K562 (cell line): ENCODE measurements around the gene RNF17. TPM values are rescaled to one million over a fixed set of nuclear protein-coding genes. Genes with fewer than 3 reads are reported as not detected.

Experiments
- ARHGAP35 ChIP-seq: fragments of 450-650 bp; IDR thresholded peaks from 2 replicates; pipeline ENCODE4 v1.6.1; 2018; ENCODE audit not compliant: partially characterized antibody
- ARID1B ChIP-seq: fragments of 450-650 bp; IDR thresholded peaks from 2 replicates; pipeline ENCODE4 v1.6.1; 2016; ENCODE audit warnings: antibody characterized with exemption, mild to moderate bottlenecking, inconsistent platforms
- CEBPB ChIP-seq: fragments of 450-650 bp; IDR thresholded peaks from 2 replicates; pipeline ENCODE4 v1.6.1; 2016; ENCODE audit warnings: missing genetic modification characterization, missing compliant biosample characterization
- FOSL1 ChIP-seq: fragments of 200-800 bp; sonication (Bioruptor generic); conservative IDR thresholded peaks from 2 replicates; pipeline ENCODE4 v1.6.1; 2016; ENCODE audit warnings: missing genetic modification characterization, missing compliant biosample characterization
- FOXA1 ChIP-seq: fragments of 450-650 bp; IDR thresholded peaks from 2 replicates; pipeline ENCODE4 v1.6.1; 2016; ENCODE audit warnings: mild to moderate bottlenecking, borderline replicate concordance
- FOXM1 ChIP-seq, 2 experiments: fragments of 450-650 bp in 1 of 2; sonication (generic) in 1 of 2; formaldehyde crosslinking in 1 of 2; IDR thresholded peaks; 2 replicates each; pipeline versions ENCODE4 v1.6.1 to v1.9.0; 2017 to 2022; ENCODE audit warnings: low read depth in 2 of 2, mild to moderate bottlenecking in 2 of 2, missing genetic modification reagents in 1 of 2, moderate library complexity in 1 of 2
- HNRNPUL1 ChIP-seq: fragments of 200-400 bp; formaldehyde crosslinking; IDR thresholded peaks from 2 replicates; pipeline ENCODE4 v1.6.1; 2017; ENCODE audit warnings: low read length
- IFI16 ChIP-seq: fragments of 250-450 bp; sonication (Bioruptor Pico); IDR thresholded peaks from 2 replicates; pipeline ENCODE4 v2.1.2; 2022; ENCODE audit warnings: mild to moderate bottlenecking, inconsistent platforms
- KDM5B ChIP-seq: fragments of 200-600 bp; sonication (generic); IDR thresholded peaks from 2 replicates; pipeline ENCODE4 v1.6.1; 2012; ENCODE audit warnings: low read depth, mild to moderate bottlenecking, moderate library complexity, low read length, control low read depth, inconsistent platforms; ENCODE audit not compliant: insufficient replicate concordance
- MAFG ChIP-seq: fragments of 450-650 bp; conservative IDR thresholded peaks from 2 replicates; pipeline ENCODE4 v1.6.1; 2016; ENCODE audit warnings: missing genetic modification characterization, missing compliant biosample characterization
- NELFE ChIP-seq: IDR thresholded peaks from 2 replicates; pipeline ENCODE4 v1.6.1; 2011; ENCODE audit warnings: mild to moderate bottlenecking; ENCODE audit not compliant: insufficient read depth, insufficient read length
- NFE2 ChIP-seq: IDR thresholded peaks from 2 replicates; pipeline ENCODE4 v1.6.1; 2014; ENCODE audit warnings: antibody characterized with exemption, low read depth
- PTBP1 ChIP-seq: fragments of 200-400 bp; formaldehyde crosslinking; IDR thresholded peaks from 2 replicates; pipeline ENCODE4 v1.6.1; 2017; ENCODE audit warnings: low read depth, low read length
- RAD51 ChIP-seq: fragments of 450-650 bp; IDR thresholded peaks from 2 replicates; pipeline ENCODE4 v1.7.1; 2016; ENCODE audit warnings: low read depth, mild to moderate bottlenecking, borderline replicate concordance
- SMARCE1 ChIP-seq: fragments of 450-650 bp; IDR thresholded peaks from 2 replicates; pipeline ENCODE4 v1.7.1; 2016; ENCODE audit warnings: mild to moderate bottlenecking
- SNAPC5 ChIP-seq: fragments of 250-450 bp; sonication (Bioruptor Pico); IDR thresholded peaks from 2 replicates; pipeline ENCODE4 v1.8.0; 2021; ENCODE audit warnings: moderate library complexity, mild to moderate bottlenecking, inconsistent platforms
- SNIP1 ChIP-seq: fragments of 450-650 bp; IDR thresholded peaks from 2 replicates; pipeline ENCODE4 v1.7.1; 2017; ENCODE audit warnings: low read depth, mild to moderate bottlenecking
- YY1 ChIP-seq, 3 experiments: IDR thresholded peaks; 2 replicates each; pipeline ENCODE4 v1.6.1; 2011; ENCODE audit warnings: low read length in 2 of 3, mild to moderate bottlenecking in 2 of 3, moderate library complexity in 2 of 3, borderline replicate concordance in 1 of 3, control low read depth in 1 of 3, low read depth in 1 of 3; ENCODE audit not compliant: insufficient read depth in 3 of 3, insufficient replicate concordance in 2 of 3, control insufficient read depth in 1 of 3, insufficient read length in 1 of 3; ENCODE audit errors: extremely low read depth in 1 of 3
- ZBTB34 ChIP-seq: fragments of 250-450 bp; sonication (Bioruptor Pico); IDR thresholded peaks from 2 replicates; pipeline ENCODE4 v1.8.0; 2021; ENCODE audit warnings: mild to moderate bottlenecking, moderate library complexity
- ZNF143 ChIP-seq: sonication (generic); formaldehyde crosslinking; IDR thresholded peaks from 2 replicates; pipeline ENCODE4 v1.9.0; 2022; ENCODE audit warnings: mild to moderate bottlenecking, missing genetic modification reagents
- ZNF175 ChIP-seq: fragments of 200-800 bp; sonication (Bioruptor generic); IDR thresholded peaks from 2 replicates; pipeline ENCODE4 v1.6.1; 2016; ENCODE audit warnings: low read depth, mild to moderate bottlenecking, missing genetic modification characterization, missing compliant biosample characterization
- ZNF395 ChIP-seq: fragments of 200-800 bp; sonication (Bioruptor generic); IDR thresholded peaks from 2 replicates; pipeline ENCODE4 v1.6.1; 2017; ENCODE audit warnings: missing genetic modification characterization, missing compliant biosample characterization
- ZNF449 ChIP-seq: fragments of 250-450 bp; sonication (Bioruptor Pico); IDR thresholded peaks from 2 replicates; pipeline ENCODE4 v1.8.0; 2022; ENCODE audit warnings: moderate library complexity, mild to moderate bottlenecking, inconsistent platforms
- polyA plus RNA-seq, 8 experiments: library from polyadenylated mRNA; depleted of rRNA in 4 of 8; stranded (reverse) in 5 of 8; unstranded in 3 of 8; fragments of >200 nt; fragmentation: Nextera tagmentation in 2 of 8; fragmentation: Illumina TruSeq in 1 of 8; extraction: Ambion mirVana in 2 of 8; extraction: Trizol in 1 of 8; gene quantifications; 2 replicates each; pipeline versions ENCODE4 v1.2.1 to v1.2.3, GENCODE V29; 2011 to 2014; ENCODE audit warnings: inconsistent platforms in 1 of 8, missing spikeins in 1 of 8
- total RNA-seq, 7 experiments: library from RNA; depleted of rRNA in 6 of 7; stranded (reverse); fragments of >200 nt in 6 of 7; fragmentation: Illumina TruSeq in 2 of 7; extraction: Trizol in 2 of 7; gene quantifications; 2 replicates each; pipeline versions ENCODE4 v1.2.1 to v1.2.3, GENCODE V29; 2011 to 2021; ENCODE audit warnings: low replicate concordance in 1 of 7

The RNF17 gene
- total and polyA plus RNA-seq, 9 of the 15 experiments (the other 6 are each of a cell fraction or from before 2014, with no cell fraction given), result 0.11 to 0.90 (median 0.58) TPM

- no peak for TF ChIP-seq YY1 (IDR thresholded peaks at IDR 0.05; ENCODE audit: borderline replicate concordance in 1 of 3, control insufficient read depth in 1 of 3, extremely low read depth in 1 of 3, insufficient read depth in 3 of 3, insufficient read length in 1 of 3, insufficient replicate concordance in 2 of 3, low read depth in 1 of 3, low read length in 2 of 3)
- TF ChIP-seq ZNF175 (CRISPR knock-in tag), result no peak
- TF ChIP-seq ARHGAP35, result no peak
- peak; percentile 62; the same call in 1 of the 2 replicates for TF ChIP-seq RAD51
- no peak for TF ChIP-seq PTBP1
- no peak for TF ChIP-seq ZBTB34 (CRISPR knock-in tag)
- no peak for TF ChIP-seq HNRNPUL1
- TF ChIP-seq FOSL1 (tag), result peak; percentile 87
- TF ChIP-seq IFI16 (CRISPR knock-in tag), result no peak
- TF ChIP-seq SMARCE1, result no peak
- no peak for TF ChIP-seq ZNF143 (CRISPR knock-in tag)
- TF ChIP-seq MAFG, result peak; percentile 86
- peak; percentile 84 for TF ChIP-seq NFE2
- peak; percentile 61; the same call in 1 of the 2 replicates for TF ChIP-seq FOXM1 (IDR thresholded peaks at IDR 0.05; ENCODE audit: low read depth)
- TF ChIP-seq FOXM1 (CRISPR knock-in tag; IDR thresholded peaks at IDR 0.05; ENCODE audit: low read depth), result no peak
- no peak for TF ChIP-seq NELFE
- no peak for TF ChIP-seq FOXA1
- TF ChIP-seq SNIP1, result no peak
- TF ChIP-seq CEBPB (tag), result no peak
- no peak for TF ChIP-seq SNAPC5 (CRISPR knock-in tag)
- TF ChIP-seq ARID1B, result peak; percentile 42; the same call in 1 of the 2 replicates
- no peak for TF ChIP-seq KDM5B
- TF ChIP-seq ZNF449 (CRISPR knock-in tag), result no peak
- TF ChIP-seq ZNF395, result 0 out of 2 replicates have a peak, but pooled peaks have one; percentile 30
Measured at GRCh38 chr13:24911133-24911908, 147.4 kb downstream of the RNF17 start (continued).
